Measurements from ENCODE around the gene ZNF808. TPM values are rescaled to one million over a fixed set of nuclear protein-coding genes. Genes with fewer than 3 reads are reported as not detected.
"Not testable (repeated sequence)": the region's sequence is repeated elsewhere in the genome, so short reads cannot be mapped to it uniquely, and the experiment has no call there.

The ZNF808 gene
- total RNA-seq, 2 experiments from 2014 or later, result 31.8 to 32.9 TPM

GRCh38 chr19:52569638-52569999 is 42.2 kb downstream of the ZNF808 start:
- H3K27ac Mint-ChIP-seq, result peak overlapping the region; percentile 92
- CTCF ChIA-PET; POLR2A ChIA-PET; H3K27me3 Mint-ChIP-seq; intact Hi-C loops (cut with micrococcal nuclease); DNase-seq: not testable (repeated sequence)
- H3K4me1 Mint-ChIP-seq (ENCODE audit: low read depth), result peaks cover 31% of the 10 kb centered on the region
- peaks cover 51% of the 10 kb centered on the region for H3K36me3 Mint-ChIP-seq
- peak overlapping the region; percentile 88 for H3K4me3 Mint-ChIP-seq
- peaks cover 38% of the 10 kb centered on the region for H3K9me3 Mint-ChIP-seq

GRCh38 chr19:52570000-52570861 is 42.8 kb downstream of the ZNF808 start, which contains the start of gene ZNF701:
ZNF701 (plus strand) TSS chr19:52570287; CDS start chr19:52574148, 3,861 bp downstream.
- H3K9me3 Mint-ChIP-seq, result peaks cover 36% of the 10 kb centered on the region
- peak within 1 kb of the TSS; percentile 92 for H3K27ac Mint-ChIP-seq
- no peaks in the 10 kb centered on the region for H3K27me3 Mint-ChIP-seq
- peaks cover 55% of the 10 kb centered on the region for H3K36me3 Mint-ChIP-seq
- H3K4me1 Mint-ChIP-seq (ENCODE audit: low read depth), result peaks cover 31% of the 10 kb centered on the region
- H3K4me3 Mint-ChIP-seq, result peak within 1 kb of the TSS; percentile 88
- ChIA-PET POLR2A (no interaction called here), CTCF (no interaction called here)
- DNase-seq, result peak; percentile 98
- intact Hi-C loops (cut with micrococcal nuclease), result loop anchor here (1.0 to 2.0 kb wide), 4 partner anchors 31 to 68 kb away; partner anchors contain the start of genes ZNF808 and ZNF83

DNA sequence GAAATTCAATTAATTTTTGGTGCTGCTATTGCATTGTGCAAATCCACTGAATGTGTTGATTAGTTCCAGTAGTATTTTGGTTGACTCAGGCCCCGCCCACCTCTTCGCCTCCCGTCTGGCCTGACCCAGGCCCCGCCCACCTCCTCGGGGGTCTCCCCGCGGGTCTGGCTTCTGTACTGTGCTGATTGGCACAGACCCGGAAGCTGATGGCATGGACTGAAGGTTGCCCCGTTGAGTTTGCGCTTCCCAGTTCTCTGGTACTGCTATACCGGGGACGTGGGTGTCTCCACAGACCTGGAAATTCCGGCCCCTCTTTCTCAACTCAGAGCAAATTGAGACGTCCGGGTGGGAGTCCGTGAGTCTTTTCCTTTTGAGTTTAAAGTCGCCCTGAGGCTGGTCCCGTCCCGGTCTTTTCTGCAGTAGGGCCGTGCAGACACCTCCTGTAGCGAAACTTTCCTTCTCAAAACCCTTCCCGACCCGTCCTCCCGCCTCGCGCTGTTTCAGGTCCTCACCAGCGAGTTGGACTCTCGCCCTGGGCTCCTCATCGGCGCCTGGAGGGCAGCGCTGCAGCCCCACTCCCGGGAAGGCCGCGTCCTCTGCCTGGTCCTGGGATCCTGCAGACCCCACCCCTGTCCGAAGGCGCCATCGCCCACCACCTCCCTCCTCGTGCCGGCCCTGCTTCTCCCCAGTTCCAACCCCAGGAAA is 57.4 kb downstream of the ZNF808 start:
- H3K27ac Mint-ChIP-seq, result no peak overlapping the region
- POLR2A ChIA-PET, result no interaction called here
- H3K4me3 Mint-ChIP-seq, result no peak overlapping the region
- CTCF ChIA-PET, result no interaction called here
- no peak for DNase-seq
- peaks cover 57% of the 10 kb centered on the region for H3K9me3 Mint-ChIP-seq
- peaks cover 78% of the 10 kb centered on the region for H3K36me3 Mint-ChIP-seq
- intact Hi-C loops (cut with micrococcal nuclease), result no loop called here
- H3K4me1 Mint-ChIP-seq (ENCODE audit: low read depth), result no peaks in the 10 kb centered on the region
- H3K27me3 Mint-ChIP-seq, result no peaks in the 10 kb centered on the region

DNA sequence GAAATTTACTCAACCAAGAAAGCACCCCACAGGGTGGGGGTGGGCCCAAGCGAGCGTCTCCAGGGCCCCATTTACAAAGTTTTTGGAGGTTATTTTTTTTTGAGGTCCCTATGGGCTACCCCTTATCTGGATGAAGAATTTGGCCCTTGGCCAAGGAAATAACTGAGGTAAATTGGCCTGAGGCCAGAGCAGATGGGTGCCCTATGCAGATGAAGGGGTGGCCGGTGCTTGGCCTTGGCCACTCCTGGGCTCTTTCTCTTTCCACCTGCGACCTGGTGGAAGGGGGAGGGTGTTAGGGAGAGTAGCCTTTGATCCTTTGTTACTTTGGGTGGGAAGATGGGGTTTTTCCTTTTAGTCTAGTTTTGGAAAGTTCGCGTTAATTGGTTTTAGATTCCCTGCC is 58.1 kb downstream of the ZNF808 start:
- H3K4me1 Mint-ChIP-seq (ENCODE audit: low read depth), result no peaks in the 10 kb centered on the region
- intact Hi-C loops (cut with micrococcal nuclease), result no loop called here
- no peak overlapping the region for H3K4me3 Mint-ChIP-seq
- peaks cover 55% of the 10 kb centered on the region for H3K9me3 Mint-ChIP-seq
- H3K36me3 Mint-ChIP-seq, result peaks cover 81% of the 10 kb centered on the region
- DNase-seq, result no peak
- POLR2A ChIA-PET, result no interaction called here
- H3K27me3 Mint-ChIP-seq, result no peaks in the 10 kb centered on the region
- H3K27ac Mint-ChIP-seq, result no peak overlapping the region
- CTCF ChIA-PET, result no interaction called here

DNA sequence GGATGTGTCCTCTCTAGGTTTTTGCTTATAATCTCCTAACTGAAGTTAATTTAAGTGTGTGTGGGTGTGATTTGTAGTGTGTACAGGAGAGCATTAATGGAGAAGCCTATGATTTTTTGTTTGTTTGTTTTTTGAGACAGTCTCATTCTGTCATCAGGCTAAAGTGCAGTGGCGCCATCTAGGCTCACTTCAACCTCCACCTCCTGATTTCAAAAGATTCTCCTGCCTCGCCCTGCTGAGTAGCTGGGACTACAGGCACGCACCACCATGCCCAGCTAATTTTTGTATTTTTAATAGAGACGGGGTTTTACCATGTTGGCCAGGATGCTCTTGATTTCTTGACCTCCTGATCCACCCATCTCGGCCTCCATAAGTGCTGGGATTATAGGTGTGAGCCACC is 63.3 kb downstream of the ZNF808 start:
- Mint-ChIP-seq H3K27me3 (no peaks in the 10 kb centered on the region), H3K27ac (no peak overlapping the region), H3K4me3 (no peak overlapping the region), H3K9me3 (peaks cover 31% of the 10 kb centered on the region), H3K36me3 (peaks cover 65% of the 10 kb centered on the region), H3K4me1 (ENCODE audit: low read depth) (no peaks in the 10 kb centered on the region)
- intact Hi-C loops (cut with micrococcal nuclease), result no loop called here
- ChIA-PET POLR2A (no interaction called here), CTCF (no interaction called here)
- DNase-seq, result peak; percentile 25

GRCh38 chr19:52592301-52592700 is 64.8 kb downstream of the ZNF808 start:
- peaks cover 69% of the 10 kb centered on the region for H3K36me3 Mint-ChIP-seq
- CTCF ChIA-PET, result no interaction called here
- intact Hi-C loops (cut with micrococcal nuclease), result no loop called here
- no peak overlapping the region for H3K27ac Mint-ChIP-seq
- H3K4me1 Mint-ChIP-seq (ENCODE audit: low read depth), result no peaks in the 10 kb centered on the region
- POLR2A ChIA-PET, result no interaction called here
- no peak overlapping the region for H3K4me3 Mint-ChIP-seq
- DNase-seq, result no peak
- no peaks in the 10 kb centered on the region for H3K27me3 Mint-ChIP-seq
- H3K9me3 Mint-ChIP-seq, result peaks cover 36% of the 10 kb centered on the region

GRCh38 chr19:52593441-52593840 is 66.0 kb downstream of the ZNF808 start:
- peaks cover 66% of the 10 kb centered on the region for H3K36me3 Mint-ChIP-seq
- intact Hi-C loops (cut with micrococcal nuclease); CTCF ChIA-PET; DNase-seq; H3K4me1 Mint-ChIP-seq (ENCODE audit: low read depth); POLR2A ChIA-PET; H3K4me3 Mint-ChIP-seq; H3K27ac Mint-ChIP-seq; H3K27me3 Mint-ChIP-seq: not testable (repeated sequence)
- H3K9me3 Mint-ChIP-seq, result peaks cover 34% of the 10 kb centered on the region

GRCh38 chr19:52599241-52599640 is 71.8 kb downstream of the ZNF808 start:
- H3K27ac Mint-ChIP-seq, result no peak overlapping the region
- H3K36me3 Mint-ChIP-seq, result peaks cover 38% of the 10 kb centered on the region
- H3K27me3 Mint-ChIP-seq, result no peaks in the 10 kb centered on the region
- peaks cover 8% of the 10 kb centered on the region for H3K4me1 Mint-ChIP-seq (ENCODE audit: low read depth)
- no peak for DNase-seq
- CTCF ChIA-PET, result interaction anchor here (0.8 kb wide), 1 partner anchor 38 kb away, joined by 3 read pairs; no protein-coding TSS in a partner anchor
- peaks cover 26% of the 10 kb centered on the region for H3K9me3 Mint-ChIP-seq
- POLR2A ChIA-PET, result no interaction called here
- intact Hi-C loops (cut with micrococcal nuclease), result no loop called here
- H3K4me3 Mint-ChIP-seq, result no peak overlapping the region

GRCh38 chr19:52600639-52601024 is 73.2 kb downstream of the ZNF808 start:
- H3K4me1 Mint-ChIP-seq (ENCODE audit: low read depth), result peaks cover 9% of the 10 kb centered on the region
- intact Hi-C loops (cut with micrococcal nuclease), result loop anchor here (2.0 kb wide), 4 partner anchors 30 to 74 kb away; partner anchors contain the start of genes ZNF701, ZNF808 and ZNF83
- peaks cover 36% of the 10 kb centered on the region for H3K36me3 Mint-ChIP-seq
- H3K4me3 Mint-ChIP-seq, result peak overlapping the region; percentile 83
- peak overlapping the region; percentile 58 for H3K27ac Mint-ChIP-seq
- ChIA-PET POLR2A (no interaction called here), CTCF (interaction anchor here (0.6 kb wide), 1 partner anchor 275 kb away, joined by 4 read pairs; no protein-coding TSS in a partner anchor)
- H3K27me3 Mint-ChIP-seq, result no peaks in the 10 kb centered on the region
- peaks cover 32% of the 10 kb centered on the region for H3K9me3 Mint-ChIP-seq
- DNase-seq, result peak; percentile 28

- H3K27ac Mint-ChIP-seq, result peak overlapping the region; percentile 58
- CTCF ChIA-PET, result interaction anchor here (0.6 kb wide), 1 partner anchor 184 kb away, joined by 3 read pairs; no protein-coding TSS in a partner anchor
- DNase-seq, result peak; percentile 96
- H3K4me3 Mint-ChIP-seq, result peak overlapping the region; percentile 83
- H3K9me3 Mint-ChIP-seq, result peaks cover 32% of the 10 kb centered on the region
- peaks cover 14% of the 10 kb centered on the region for H3K4me1 Mint-ChIP-seq (ENCODE audit: low read depth)
- POLR2A ChIA-PET, result no interaction called here
- intact Hi-C loops (cut with micrococcal nuclease), result loop anchor here (2.0 kb wide), 4 partner anchors 30 to 74 kb away; partner anchors contain the start of genes ZNF701, ZNF808 and ZNF83
- no peaks in the 10 kb centered on the region for H3K27me3 Mint-ChIP-seq
- H3K36me3 Mint-ChIP-seq, result peaks cover 35% of the 10 kb centered on the region
Measured at GRCh38 chr19:52601025-52601973, 73.8 kb downstream of the ZNF808 start.

- Mint-ChIP-seq H3K9me3 (peaks cover 32% of the 10 kb centered on the region), H3K36me3 (peaks cover 33% of the 10 kb centered on the region), H3K4me1 (ENCODE audit: low read depth) (peaks cover 19% of the 10 kb centered on the region), H3K4me3 (peak overlapping the region; percentile 83)
- H3K27ac Mint-ChIP-seq, POLR2A ChIA-PET, H3K27me3 Mint-ChIP-seq: not testable (repeated sequence)
- peak; percentile 12 for DNase-seq
- CTCF ChIA-PET, result interaction anchor here (0.6 kb wide), 1 partner anchor 183 kb away, joined by 3 read pairs; no protein-coding TSS in a partner anchor
- intact Hi-C loops (cut with micrococcal nuclease), result loop anchor here (2.0 kb wide), 4 partner anchors 31 to 75 kb away; partner anchors contain the start of genes ZNF701, ZNF808 and ZNF83
Measured at GRCh38 chr19:52601974-52602366, 74.5 kb downstream of the ZNF808 start.
